T-helper 17 cell (primary cell): ENCODE measurements around the gene CFAP20DC. TPM values are rescaled to one million over a fixed set of nuclear protein-coding genes. Genes with fewer than 3 reads are reported as not detected.
"Not testable (repeated sequence)": the region's sequence is repeated elsewhere in the genome, so short reads cannot be mapped to it uniquely, and the experiment has no call there.

Experiments used
- ATAC-seq: fragments of 150-1000 bp; cut with Tn5 transposase; 2 replicates; pipeline ENCODE4 v1.10.0; 2021; ENCODE audit warnings: mild to moderate bottlenecking, moderate library complexity
- DNase-seq, 3 donors: peaks; one replicate each; pipeline versions ENCODE4 v3.0.0 to v3.0.0-alpha.2; 2020 to 2021
- H3K9me3 ChIP-seq: one replicate; pipeline ENCODE4 v1.7.0; 2013; ENCODE audit warnings: low read length, mild to moderate bottlenecking; ENCODE audit not compliant: control insufficient read depth, poor library complexity, severe bottlenecking
- H3K27ac Mint-ChIP-seq: one replicate; pipeline ENCODE4 v1.8.0; 2022; ENCODE audit warnings: mild to moderate bottlenecking, moderate library complexity, mixed read lengths
- H3K27me3 Mint-ChIP-seq: one replicate; pipeline ENCODE4 v1.8.0; 2022; ENCODE audit warnings: mixed read lengths
- H3K36me3 Mint-ChIP-seq: one replicate; pipeline ENCODE4 v1.8.0; 2022; ENCODE audit warnings: low read depth, mixed read lengths
- H3K4me1 Mint-ChIP-seq: one replicate; pipeline ENCODE4 v1.8.0; 2022; ENCODE audit warnings: mild to moderate bottlenecking, mixed read lengths
- H3K4me3 Mint-ChIP-seq: one replicate; pipeline ENCODE4 v1.8.0; 2022; ENCODE audit warnings: mild to moderate bottlenecking, moderate library complexity, mixed read lengths
- total RNA-seq, 4 donors: library from RNA in 2 of 4; stranded (reverse) in 2 of 4; gene quantifications; one replicate each; pipeline ENCODE4 v1.2.3 and lab custom pipeline; 2022 to 2026

Gene CFAP20DC
- total RNA-seq, 2 donors from 2014 or later, result 0.39 to 0.47 TPM

- no peak overlapping the region for H3K27ac Mint-ChIP-seq
- no peaks in the 10 kb centered on the region for H3K4me1 Mint-ChIP-seq
- no peak overlapping the region for H3K4me3 Mint-ChIP-seq
- DNase-seq (no peak), ATAC-seq (no peak)
- H3K36me3 Mint-ChIP-seq, result no peaks in the 10 kb centered on the region
- H3K27me3 Mint-ChIP-seq, result no peaks in the 10 kb centered on the region
- no peaks in the 10 kb centered on the region for H3K9me3 ChIP-seq
These were observed 329.3 kb downstream of the CFAP20DC start for GRCh38 chr3:58720526-58720925.

GRCh38 chr3:58719684-58720083 lies 330.1 kb downstream of the CFAP20DC start:
- ATAC-seq (no peak), DNase-seq (no peak)
- Mint-ChIP-seq H3K27me3 (no peaks in the 10 kb centered on the region), H3K4me3 (no peak overlapping the region), H3K27ac (no peak overlapping the region), H3K4me1 (no peaks in the 10 kb centered on the region), H3K36me3 (no peaks in the 10 kb centered on the region)
- H3K9me3 ChIP-seq, result no peaks in the 10 kb centered on the region

DNA sequence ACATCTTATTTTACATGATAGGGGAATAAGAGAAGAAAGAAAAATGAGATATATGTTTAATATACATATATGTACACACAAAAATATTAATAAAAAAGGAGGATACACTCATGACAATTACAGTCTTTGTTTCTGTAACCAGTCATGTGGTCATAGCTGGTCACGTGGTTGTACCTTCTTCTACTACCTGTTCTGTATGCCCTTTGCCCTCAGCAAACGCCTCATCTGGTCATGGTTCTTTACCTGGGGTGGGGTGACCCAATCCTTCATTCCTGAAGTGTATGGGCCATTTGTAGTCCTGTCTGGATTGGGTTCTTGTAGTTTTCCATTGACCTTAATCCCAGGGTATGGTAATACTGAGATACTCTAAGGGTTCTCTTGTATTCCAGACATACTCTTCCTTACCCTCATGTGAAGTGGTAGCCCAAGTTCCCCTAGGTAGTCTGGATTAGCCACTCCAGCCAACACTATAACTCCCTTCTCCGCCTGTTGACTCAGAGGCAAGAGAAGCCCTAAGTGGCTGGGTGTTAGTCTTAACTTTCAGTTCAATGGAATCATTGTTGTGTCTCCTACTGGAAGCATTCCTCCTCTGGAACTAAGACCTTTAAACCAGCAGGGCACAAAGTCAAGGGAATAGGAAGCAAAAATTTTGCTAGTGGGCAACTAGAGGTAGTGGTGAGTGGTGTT lies 336.0 kb downstream of the CFAP20DC start:
- ATAC-seq (no peak), DNase-seq (no peak)
- H3K9me3 ChIP-seq, result no peaks in the 10 kb centered on the region
- Mint-ChIP-seq H3K27me3 (peaks cover 6% of the 10 kb centered on the region), H3K4me1 (no peaks in the 10 kb centered on the region), H3K36me3 (no peaks in the 10 kb centered on the region), H3K27ac (no peak overlapping the region), H3K4me3 (no peak overlapping the region)

- no peaks in the 10 kb centered on the region for H3K36me3 Mint-ChIP-seq
- no peaks in the 10 kb centered on the region for H3K9me3 ChIP-seq
- DNase-seq, result no peak
- H3K27ac Mint-ChIP-seq, result no peak overlapping the region
- peaks cover 6% of the 10 kb centered on the region for H3K27me3 Mint-ChIP-seq
- no peaks in the 10 kb centered on the region for H3K4me1 Mint-ChIP-seq
- ATAC-seq, result no peak
- H3K4me3 Mint-ChIP-seq, result no peak overlapping the region
These were observed 338.0 kb downstream of the CFAP20DC start for GRCh38 chr3:58711871-58712270.

- not testable (repeated sequence) for ATAC-seq, DNase-seq, H3K27me3 Mint-ChIP-seq, H3K27ac Mint-ChIP-seq, H3K4me3 Mint-ChIP-seq, H3K4me1 Mint-ChIP-seq, H3K9me3 ChIP-seq, H3K36me3 Mint-ChIP-seq
These were observed 340.8 kb downstream of the CFAP20DC start for GRCh38 chr3:58708983-58709382.

DNA sequence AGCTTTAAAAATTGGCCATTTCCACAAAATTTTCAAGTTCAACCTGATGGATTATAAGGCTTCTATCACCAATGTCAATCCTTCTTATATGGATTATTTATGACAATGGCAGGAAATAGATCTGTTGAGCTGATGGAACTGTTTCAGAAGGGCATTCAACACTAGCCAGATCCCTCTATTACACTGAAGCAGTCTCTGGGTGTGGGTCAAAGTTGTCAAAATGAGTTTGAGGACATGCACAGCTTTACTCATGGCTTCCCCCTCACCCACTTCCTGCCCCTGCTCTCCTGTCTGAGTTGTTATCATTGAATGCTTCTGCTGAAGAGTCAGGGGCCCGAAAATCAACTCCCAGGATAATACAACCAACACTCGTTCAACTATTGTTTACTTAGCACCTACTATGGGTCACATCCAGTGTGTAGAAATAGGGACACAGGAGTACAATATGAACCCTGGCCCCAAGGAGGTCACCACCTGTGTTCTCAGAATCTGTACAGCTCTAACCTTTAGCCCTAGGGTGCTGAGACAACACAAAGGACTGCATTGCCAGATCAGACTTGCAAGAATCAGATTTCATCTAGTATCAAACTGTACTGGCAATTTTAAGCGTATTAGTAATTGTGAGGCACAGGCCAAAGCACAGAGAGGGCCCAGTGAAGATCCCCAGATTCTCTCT lies 341.6 kb downstream of the CFAP20DC start:
- Mint-ChIP-seq H3K27me3 (peaks cover 6% of the 10 kb centered on the region), H3K4me1 (no peaks in the 10 kb centered on the region), H3K36me3 (no peaks in the 10 kb centered on the region), H3K4me3 (no peak overlapping the region), H3K27ac (no peak overlapping the region)
- DNase-seq (no peak), ATAC-seq (no peak)
- H3K9me3 ChIP-seq, result no peaks in the 10 kb centered on the region

DNA sequence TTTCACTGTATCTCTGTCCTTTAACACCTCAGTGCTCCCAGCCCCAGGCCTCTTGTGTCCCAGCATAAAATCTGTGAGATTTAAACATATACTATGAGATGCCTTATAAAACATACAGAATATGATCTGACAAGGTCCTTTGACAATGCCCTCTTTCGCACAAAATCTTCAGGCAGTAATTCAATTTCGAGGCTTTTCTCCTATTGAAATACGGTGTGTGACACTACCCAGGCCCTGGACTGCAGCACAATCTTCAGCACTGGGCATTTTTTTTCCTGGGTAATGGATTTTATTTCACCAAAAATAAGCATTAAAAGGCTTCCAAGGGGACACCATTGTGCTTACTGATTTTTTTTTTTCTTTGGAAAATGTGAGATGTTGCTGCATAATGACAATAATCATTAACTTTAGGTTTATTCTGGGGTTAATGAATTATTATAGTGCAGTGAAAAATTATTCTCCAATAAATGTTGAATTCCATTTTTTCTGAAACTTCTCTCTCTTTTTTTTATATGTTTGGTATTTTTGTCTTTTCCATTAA lies 342.4 kb downstream of the CFAP20DC start:
- Mint-ChIP-seq H3K27me3 (peaks cover 6% of the 10 kb centered on the region), H3K4me1 (no peaks in the 10 kb centered on the region), H3K36me3 (no peaks in the 10 kb centered on the region), H3K27ac (no peak overlapping the region), H3K4me3 (no peak overlapping the region)
- DNase-seq (no peak), ATAC-seq (no peak)
- no peaks in the 10 kb centered on the region for H3K9me3 ChIP-seq

- DNase-seq (no peak), ATAC-seq (no peak)
- H3K36me3 Mint-ChIP-seq, result no peaks in the 10 kb centered on the region
- H3K4me3 Mint-ChIP-seq, result no peak overlapping the region
- H3K27me3 Mint-ChIP-seq, result peaks cover 1% of the 10 kb centered on the region
- H3K9me3 ChIP-seq, result no peaks in the 10 kb centered on the region
- no peaks in the 10 kb centered on the region for H3K4me1 Mint-ChIP-seq
- H3K27ac Mint-ChIP-seq, result no peak overlapping the region
These were observed 343.2 kb downstream of the CFAP20DC start for GRCh38 chr3:58706395-58707167.

- Mint-ChIP-seq H3K36me3 (no peaks in the 10 kb centered on the region), H3K4me3 (no peak overlapping the region), H3K4me1 (no peaks in the 10 kb centered on the region), H3K27me3 (no peaks in the 10 kb centered on the region), H3K27ac (no peak overlapping the region)
- no peak for ATAC-seq
- H3K9me3 ChIP-seq, result no peaks in the 10 kb centered on the region
- DNase-seq, result no peak
These were observed 345.1 kb downstream of the CFAP20DC start for GRCh38 chr3:58704745-58705144.

DNA sequence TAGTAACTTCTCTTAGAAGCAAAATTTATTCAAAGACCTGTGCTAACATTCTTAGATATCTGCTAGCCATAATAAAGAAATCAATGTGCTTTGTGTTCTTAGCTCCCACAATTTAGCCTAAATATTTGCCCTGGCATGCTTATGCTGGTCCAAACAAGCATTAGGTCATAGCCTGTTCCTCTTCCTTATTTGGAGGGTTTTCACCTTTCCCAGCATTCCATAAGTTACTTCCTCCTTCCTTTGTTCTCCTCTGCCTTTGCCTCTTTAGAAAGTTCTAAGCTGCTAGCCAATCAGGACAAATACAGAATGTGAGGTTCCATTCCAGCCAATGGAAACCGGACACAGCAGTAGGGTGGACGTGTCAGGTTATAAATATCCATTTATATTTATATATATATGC lies 345.5 kb downstream of the CFAP20DC start:
- H3K27me3 Mint-ChIP-seq, H3K4me1 Mint-ChIP-seq, DNase-seq, H3K9me3 ChIP-seq, H3K27ac Mint-ChIP-seq, H3K36me3 Mint-ChIP-seq, ATAC-seq, H3K4me3 Mint-ChIP-seq: not testable (repeated sequence)

- H3K9me3 ChIP-seq, result no peaks in the 10 kb centered on the region
- ATAC-seq, result no peak
- no peak overlapping the region for H3K27ac Mint-ChIP-seq
- DNase-seq, result no peak
- no peaks in the 10 kb centered on the region for H3K4me1 Mint-ChIP-seq
- H3K36me3 Mint-ChIP-seq, result no peaks in the 10 kb centered on the region
- H3K27me3 Mint-ChIP-seq, result peaks cover 10% of the 10 kb centered on the region
- no peak overlapping the region for H3K4me3 Mint-ChIP-seq
These were observed 351.6 kb downstream of the CFAP20DC start for GRCh38 chr3:58698246-58698645.

- Mint-ChIP-seq H3K4me1 (no peaks in the 10 kb centered on the region), H3K36me3 (no peaks in the 10 kb centered on the region), H3K27ac (no peak overlapping the region), H3K27me3 (peaks cover 10% of the 10 kb centered on the region), H3K4me3 (no peak overlapping the region)
- ATAC-seq (no peak), DNase-seq (no peak)
- H3K9me3 ChIP-seq, result no peaks in the 10 kb centered on the region
These were observed 352.3 kb downstream of the CFAP20DC start for GRCh38 chr3:58697561-58697960.

DNA sequence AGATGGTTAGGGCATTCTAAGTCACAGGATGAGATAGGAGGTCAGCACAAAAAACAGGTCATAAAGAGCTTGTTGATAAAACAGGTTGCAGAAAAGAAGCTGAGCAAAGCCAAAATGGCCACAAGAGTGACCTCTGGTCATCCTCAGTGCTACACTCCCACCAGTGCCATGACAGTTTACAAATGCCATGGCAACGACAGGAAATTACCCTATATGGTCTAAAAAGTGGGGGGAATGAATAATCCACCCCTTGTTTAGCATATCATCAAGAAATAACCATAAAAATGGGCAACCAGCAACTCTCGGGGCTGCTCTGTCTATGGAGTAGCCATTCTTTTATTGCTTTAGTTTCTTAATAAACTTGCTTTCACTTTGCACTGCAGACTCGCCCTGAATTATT lies 353.0 kb downstream of the CFAP20DC start:
- not testable (repeated sequence) for H3K4me3 Mint-ChIP-seq, H3K9me3 ChIP-seq, H3K27me3 Mint-ChIP-seq, ATAC-seq, H3K27ac Mint-ChIP-seq, DNase-seq, H3K4me1 Mint-ChIP-seq, H3K36me3 Mint-ChIP-seq
